Natural killer cell treated with Interleukin-12 subunit alpha and Interleukin-12 subunit beta and Interleukin-15 and Interleukin-18, amount 100 ng/mL, for 72 hours (primary cell): ENCODE results near the gene LMNA. TPM values are rescaled to one million over a fixed set of nuclear protein-coding genes. Genes with fewer than 3 reads are reported as not detected.
"Not testable (repeated sequence)": the region's sequence is repeated elsewhere in the genome, so short reads cannot be mapped to it uniquely, and the experiment has no call there.

Experiments
- ATAC-seq, 2 donors: fragments of 150-1000 bp; cut with Tn5 transposase in 1 of 2; sonication (Bioruptor Pico), chemical (Tn5 transposase) in 1 of 2; 2 replicates each; pipeline ENCODE4 v1.10.0; 2021
- DNase-seq: peaks from one replicate; pipeline ENCODE4 v3.0.0; 2022; ENCODE audit warnings: low spot score
- H3K27ac Mint-ChIP-seq, 2 donors: 1 replicate in 1 of 2; 2 replicates in 1 of 2; pipeline ENCODE4 v1.8.0; 2022; ENCODE audit warnings: mixed read lengths in 2 of 2, mild to moderate bottlenecking in 1 of 2, moderate library complexity in 1 of 2
- H3K27me3 Mint-ChIP-seq, 2 donors: 1 replicate in 1 of 2; 2 replicates in 1 of 2; pipeline ENCODE4 v1.8.0; 2022; ENCODE audit warnings: mixed read lengths in 2 of 2
- H3K36me3 Mint-ChIP-seq: one replicate; pipeline ENCODE4 v1.8.0; 2022; ENCODE audit warnings: mixed read lengths
- H3K4me1 Mint-ChIP-seq, 2 donors: 1 replicate in 1 of 2; 2 replicates in 1 of 2; pipeline ENCODE4 v1.8.0; 2022; ENCODE audit warnings: low read depth in 2 of 2, mixed read lengths in 2 of 2, mild to moderate bottlenecking in 1 of 2
- H3K4me3 Mint-ChIP-seq: one replicate; pipeline ENCODE4 v1.8.0; 2022; ENCODE audit warnings: mixed read lengths
- H3K9me3 Mint-ChIP-seq: 2 replicates; pipeline ENCODE4 v1.8.0; 2022; ENCODE audit warnings: mixed read lengths
- total RNA-seq, 2 donors: library from RNA; stranded (reverse); gene quantifications; one replicate each; pipeline ENCODE4 v1.2.3, GENCODE V29; 2022

LMNA gene
- total RNA-seq, 2 donors from 2014 or later = 21.4 to 67.6 TPM

- Mint-ChIP-seq H3K9me3 (no peaks in the 10 kb centered on the region), H3K27me3 (peaks cover 18 to 29% of the 10 kb centered on the region in 2 donors), H3K27ac (peak overlapping the region in 1 of 2 donors; percentile 74), H3K36me3 (no peaks in the 10 kb centered on the region), H3K4me1 (peaks cover 28 to 43% of the 10 kb centered on the region in 2 donors), H3K4me3 (peak overlapping the region; percentile 83)
- ATAC-seq (no peak), DNase-seq (no peak)
Measured at GRCh38 chr1:156115514-156116374, 1.2 kb downstream of the LMNA start.

DNA sequence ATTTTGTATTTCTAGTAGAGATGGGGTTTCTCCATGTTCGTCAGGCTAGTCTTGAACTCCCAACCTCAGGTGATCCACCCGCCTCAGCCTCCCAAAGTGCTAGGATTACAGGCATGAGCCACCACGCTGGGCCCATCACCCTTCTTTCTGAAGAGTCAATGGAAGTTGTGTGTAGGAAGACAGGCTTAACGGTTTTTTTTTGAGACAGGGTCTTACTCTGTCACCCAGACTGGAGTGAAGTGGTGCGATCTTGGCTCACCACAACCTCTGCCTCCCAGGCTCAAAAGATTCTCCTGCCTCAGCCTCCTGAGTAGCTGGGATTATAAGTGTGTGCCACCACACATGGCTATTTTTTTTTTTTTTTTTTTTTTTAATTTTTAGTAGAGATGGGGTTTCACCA lies 2.2 kb downstream of the LMNA start:
- Mint-ChIP-seq H3K27ac (peak overlapping the region in 1 of 2 donors; percentile 26), H3K4me3 (peak overlapping the region; percentile 83), H3K4me1 (peaks cover 28 to 40% of the 10 kb centered on the region in 2 donors), H3K27me3 (peaks cover 15 to 29% of the 10 kb centered on the region in 2 donors)
- H3K9me3 Mint-ChIP-seq, DNase-seq, ATAC-seq, H3K36me3 Mint-ChIP-seq: not testable (repeated sequence)

DNA sequence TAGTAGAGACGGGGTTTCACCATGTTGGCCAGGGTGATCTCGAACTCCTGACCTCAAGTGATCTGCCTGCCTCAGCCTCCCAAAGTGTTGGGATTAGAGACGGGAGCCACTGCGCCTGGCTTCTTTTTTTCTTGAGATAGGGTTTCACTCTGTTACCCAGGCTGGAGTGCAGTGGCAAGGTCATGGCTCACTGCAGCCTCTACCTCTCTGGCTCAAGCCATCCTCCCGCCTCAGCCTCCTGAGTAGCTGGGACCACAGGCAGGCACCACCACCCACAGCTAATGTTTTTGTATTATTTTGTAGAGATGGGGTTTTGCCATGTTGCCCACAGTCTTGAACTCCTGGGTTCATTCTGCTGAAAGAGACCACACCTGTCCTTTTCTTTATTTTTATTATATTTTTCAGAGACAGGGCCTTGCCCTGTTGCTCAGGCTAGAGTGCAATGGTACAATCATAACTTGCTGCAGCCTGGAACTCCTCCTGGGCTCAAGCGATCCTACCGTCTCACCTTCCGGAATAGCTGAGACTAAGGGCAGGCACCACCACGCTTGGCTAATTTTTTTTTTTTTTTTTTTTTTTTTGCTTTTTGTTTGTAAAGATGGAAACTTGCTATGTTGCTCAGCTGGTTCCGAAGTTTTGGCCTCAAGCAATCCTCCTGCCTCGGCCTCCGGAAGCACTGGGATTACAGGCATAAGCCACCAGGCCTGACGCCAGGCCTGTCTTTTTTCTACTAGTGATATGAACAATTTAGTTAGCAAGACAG lies 3.1 kb downstream of the LMNA start:
- Mint-ChIP-seq H3K36me3 (no peaks in the 10 kb centered on the region), H3K9me3 (no peaks in the 10 kb centered on the region), H3K4me1 (peaks cover 28 to 42% of the 10 kb centered on the region in 2 donors), H3K27ac (no peak overlapping the region), H3K4me3 (no peak overlapping the region), H3K27me3 (peaks cover 17 to 29% of the 10 kb centered on the region in 2 donors)
- no peak for DNase-seq
- no peak for ATAC-seq

DNA sequence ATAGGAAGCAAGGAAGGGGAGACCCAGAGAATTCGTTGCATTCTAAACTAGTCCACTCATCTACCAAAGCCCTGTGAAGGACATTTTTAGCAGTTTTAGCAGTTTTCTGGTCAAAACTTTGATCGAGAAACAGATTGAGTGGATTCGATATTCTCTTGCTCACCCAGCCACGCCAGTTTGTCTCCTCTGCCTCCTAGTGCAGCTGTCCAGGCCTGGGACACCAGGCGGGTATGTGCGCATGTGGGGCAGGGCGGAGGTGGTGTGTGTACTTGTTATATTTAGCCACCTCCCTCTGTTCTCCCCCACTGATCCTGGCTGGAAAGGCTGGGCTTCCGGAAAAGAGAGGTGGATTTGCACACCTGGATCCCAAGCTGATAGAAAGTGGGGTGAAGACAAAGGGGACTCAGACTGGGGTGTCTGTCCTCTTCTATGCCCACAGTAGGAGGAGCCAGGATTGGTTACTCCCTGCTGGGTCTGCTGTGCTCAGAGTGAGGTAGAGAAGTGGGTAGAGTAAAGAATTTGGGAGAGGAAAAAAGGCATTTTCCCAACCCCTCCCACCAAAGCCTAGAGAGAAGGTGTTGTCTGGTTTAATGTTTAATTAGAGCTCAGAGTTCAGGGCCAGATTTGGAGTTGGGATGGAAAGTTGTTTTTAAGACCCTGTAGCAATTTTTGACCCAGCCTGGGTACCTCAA lies 3.8 kb downstream of the LMNA start:
- Mint-ChIP-seq H3K36me3 (no peaks in the 10 kb centered on the region), H3K27me3 (peaks cover 17 to 22% of the 10 kb centered on the region in 2 donors), H3K4me1 (peaks cover 28 to 42% of the 10 kb centered on the region in 2 donors), H3K27ac (no peak overlapping the region), H3K4me3 (no peak overlapping the region), H3K9me3 (no peaks in the 10 kb centered on the region)
- ATAC-seq (no peak), DNase-seq (no peak)

GRCh38 chr1:156119503-156120209 lies 5.1 kb downstream of the LMNA start:
- no peak for ATAC-seq
- no peaks in the 10 kb centered on the region for H3K36me3 Mint-ChIP-seq
- peaks cover 13 to 15% of the 10 kb centered on the region in 2 donors for H3K27me3 Mint-ChIP-seq
- DNase-seq = no peak
- H3K9me3 Mint-ChIP-seq = no peaks in the 10 kb centered on the region
- H3K4me3 Mint-ChIP-seq = no peak overlapping the region
- no peak overlapping the region for H3K27ac Mint-ChIP-seq
- H3K4me1 Mint-ChIP-seq = peaks cover 29 to 35% of the 10 kb centered on the region in 2 donors

- Mint-ChIP-seq H3K4me3 (no peak overlapping the region), H3K27ac (no peak overlapping the region), H3K27me3 (peaks cover 9 to 10% of the 10 kb centered on the region in 2 donors), H3K9me3 (no peaks in the 10 kb centered on the region), H3K4me1 (peaks cover 29 to 36% of the 10 kb centered on the region in 2 donors), H3K36me3 (no peaks in the 10 kb centered on the region)
- no peak for DNase-seq
- ATAC-seq = no peak
Measured at GRCh38 chr1:156120318-156120717, 5.8 kb downstream of the LMNA start.

- H3K9me3 Mint-ChIP-seq, H3K27me3 Mint-ChIP-seq, H3K36me3 Mint-ChIP-seq, DNase-seq, H3K4me3 Mint-ChIP-seq, H3K27ac Mint-ChIP-seq, ATAC-seq: not testable (repeated sequence)
- peaks cover 27 to 32% of the 10 kb centered on the region in 2 donors for H3K4me1 Mint-ChIP-seq
Measured at GRCh38 chr1:156121005-156121404, 6.5 kb downstream of the LMNA start.

- Mint-ChIP-seq H3K9me3 (no peaks in the 10 kb centered on the region), H3K4me3 (no peak overlapping the region), H3K27me3 (peaks cover 3 to 5% of the 10 kb centered on the region in 2 donors), H3K4me1 (peaks cover 27 to 32% of the 10 kb centered on the region in 2 donors), H3K36me3 (no peaks in the 10 kb centered on the region), H3K27ac (no peak overlapping the region)
- DNase-seq = no peak
- ATAC-seq = no peak
Measured at GRCh38 chr1:156121457-156121856, 6.9 kb downstream of the LMNA start.

GRCh38 chr1:156122086-156122485 lies 7.6 kb downstream of the LMNA start:
- no peaks in the 10 kb centered on the region for H3K36me3 Mint-ChIP-seq
- H3K9me3 Mint-ChIP-seq = no peaks in the 10 kb centered on the region
- peaks cover 0 to 3% of the 10 kb centered on the region in 2 donors for H3K27me3 Mint-ChIP-seq
- H3K4me3 Mint-ChIP-seq = no peak overlapping the region
- H3K4me1 Mint-ChIP-seq = peaks cover 29 to 35% of the 10 kb centered on the region in 2 donors
- no peak for ATAC-seq
- no peak for DNase-seq
- no peak overlapping the region for H3K27ac Mint-ChIP-seq

GRCh38 chr1:156122519-156123355 lies 8.2 kb downstream of the LMNA start:
- DNase-seq (no peak), ATAC-seq (no peak)
- no peaks in the 10 kb centered on the region for H3K9me3 Mint-ChIP-seq
- peaks cover 35 to 40% of the 10 kb centered on the region in 2 donors for H3K4me1 Mint-ChIP-seq
- H3K27me3 Mint-ChIP-seq = peaks cover 0 to 3% of the 10 kb centered on the region in 2 donors
- H3K27ac Mint-ChIP-seq = peak overlapping the region in 1 of 2 donors; percentile 0
- no peaks in the 10 kb centered on the region for H3K36me3 Mint-ChIP-seq
- no peak overlapping the region for H3K4me3 Mint-ChIP-seq

GRCh38 chr1:156123356-156124196 lies 9.1 kb downstream of the LMNA start:
- Mint-ChIP-seq H3K4me1 (peaks cover 38 to 44% of the 10 kb centered on the region in 2 donors), H3K27ac (peak overlapping the region in 1 of 2 donors; percentile 0), H3K36me3 (no peaks in the 10 kb centered on the region), H3K9me3 (no peaks in the 10 kb centered on the region), H3K4me3 (no peak overlapping the region), H3K27me3 (peaks cover 0 to 3% of the 10 kb centered on the region in 2 donors)
- DNase-seq (no peak), ATAC-seq (no peak)
